AG04450 (cell line): ENCODE data around the gene CHCHD6. TPM values are rescaled to one million over a fixed set of nuclear protein-coding genes. Genes with fewer than 3 reads are reported as not detected.

Experiments
- CTCF ChIA-PET: fragments of 300-600, 350-600 bp; formaldehyde crosslinking; extraction: SDS; loops from one replicate; lab custom pipeline; 2022; ENCODE audit warnings: antibody characterized with exemption, inconsistent platforms; lab: Charles Lee
- POLR2A ChIA-PET: fragments of 350-600 bp; formaldehyde crosslinking; extraction: SDS; loops from one replicate; lab custom pipeline; 2021; ENCODE audit warnings: antibody characterized with exemption, inconsistent platforms; lab: Yijun Ruan, JAX
- DNase-seq: peaks from one replicate; pipeline ENCODE4 v3.0.0-alpha.2; 2011; ENCODE audit warnings: low read depth, low spot score
- H3K27ac ChIP-seq: one replicate; pipeline ENCODE4 v1.5.1; 2012; ENCODE audit warnings: low read depth, low read length, control low read depth
- H3K27me3 ChIP-seq: one replicate; pipeline ENCODE4 v1.6.0; 2012; ENCODE audit warnings: low read length; ENCODE audit not compliant: control insufficient read depth, insufficient read depth
- H3K4me3 ChIP-seq: 2 replicates; pipeline ENCODE4 v1.5.1; 2011; ENCODE audit warnings: mild to moderate bottlenecking, low read depth, low read length, control low read depth
- H3K9me3 ChIP-seq: 2 replicates; pipeline ENCODE4 v1.5.1; 2012; ENCODE audit warnings: low read length; ENCODE audit not compliant: control insufficient read depth, insufficient read depth
- polyA plus RNA-seq: library from polyadenylated mRNA; depleted of rRNA; stranded (reverse); fragments of >200 nt; gene quantifications from 2 replicates; pipeline ENCODE4 v1.2.3, GENCODE V29; 2011
- TF ChIP-seq, protein P1 (sequence below): IDR thresholded peaks from 2 replicates; pipeline ENCODE4 v1.5.1; 2011; ENCODE audit warnings: low read depth, low read length, control low read depth, inconsistent platforms

Gene CHCHD6
- polyA plus RNA-seq, 1 experiment: 14.0 TPM

DNA sequence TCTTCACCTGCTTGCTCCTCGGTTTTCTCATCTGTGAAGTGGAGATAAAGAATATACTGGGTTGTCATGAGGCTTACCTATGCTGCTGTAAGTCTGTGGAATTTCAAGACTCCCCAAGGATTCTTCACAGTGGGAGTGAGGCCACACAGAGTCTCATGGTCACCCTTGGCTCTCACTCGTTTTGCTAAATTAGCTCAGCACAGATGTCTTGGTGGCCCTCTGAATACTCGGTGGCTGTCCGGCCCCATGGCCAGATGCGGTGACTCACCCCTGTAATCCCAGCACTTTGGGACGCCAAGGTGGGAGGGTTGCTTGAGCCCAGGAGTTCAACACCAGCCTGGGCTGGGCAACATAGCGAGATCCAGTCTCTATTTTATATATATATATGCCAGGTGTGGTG, 5.0 kb upstream of the CHCHD6 start:
- Histone ChIP-seq H3K27ac (no peak overlapping the region), H3K9me3 (no peaks in the 10 kb centered on the region), H3K4me3 (no peak overlapping the region), H3K27me3 (peaks cover 19% of the 10 kb centered on the region)
- POLR2A ChIA-PET: no interaction called here
- TF ChIP-seq, protein P1, sequence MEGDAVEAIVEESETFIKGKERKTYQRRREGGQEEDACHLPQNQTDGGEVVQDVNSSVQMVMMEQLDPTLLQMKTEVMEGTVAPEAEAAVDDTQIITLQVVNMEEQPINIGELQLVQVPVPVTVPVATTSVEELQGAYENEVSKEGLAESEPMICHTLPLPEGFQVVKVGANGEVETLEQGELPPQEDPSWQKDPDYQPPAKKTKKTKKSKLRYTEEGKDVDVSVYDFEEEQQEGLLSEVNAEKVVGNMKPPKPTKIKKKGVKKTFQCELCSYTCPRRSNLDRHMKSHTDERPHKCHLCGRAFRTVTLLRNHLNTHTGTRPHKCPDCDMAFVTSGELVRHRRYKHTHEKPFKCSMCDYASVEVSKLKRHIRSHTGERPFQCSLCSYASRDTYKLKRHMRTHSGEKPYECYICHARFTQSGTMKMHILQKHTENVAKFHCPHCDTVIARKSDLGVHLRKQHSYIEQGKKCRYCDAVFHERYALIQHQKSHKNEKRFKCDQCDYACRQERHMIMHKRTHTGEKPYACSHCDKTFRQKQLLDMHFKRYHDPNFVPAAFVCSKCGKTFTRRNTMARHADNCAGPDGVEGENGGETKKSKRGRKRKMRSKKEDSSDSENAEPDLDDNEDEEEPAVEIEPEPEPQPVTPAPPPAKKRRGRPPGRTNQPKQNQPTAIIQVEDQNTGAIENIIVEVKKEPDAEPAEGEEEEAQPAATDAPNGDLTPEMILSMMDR: no peak
- CTCF ChIA-PET: no interaction called here
- no peak for DNase-seq

DNA sequence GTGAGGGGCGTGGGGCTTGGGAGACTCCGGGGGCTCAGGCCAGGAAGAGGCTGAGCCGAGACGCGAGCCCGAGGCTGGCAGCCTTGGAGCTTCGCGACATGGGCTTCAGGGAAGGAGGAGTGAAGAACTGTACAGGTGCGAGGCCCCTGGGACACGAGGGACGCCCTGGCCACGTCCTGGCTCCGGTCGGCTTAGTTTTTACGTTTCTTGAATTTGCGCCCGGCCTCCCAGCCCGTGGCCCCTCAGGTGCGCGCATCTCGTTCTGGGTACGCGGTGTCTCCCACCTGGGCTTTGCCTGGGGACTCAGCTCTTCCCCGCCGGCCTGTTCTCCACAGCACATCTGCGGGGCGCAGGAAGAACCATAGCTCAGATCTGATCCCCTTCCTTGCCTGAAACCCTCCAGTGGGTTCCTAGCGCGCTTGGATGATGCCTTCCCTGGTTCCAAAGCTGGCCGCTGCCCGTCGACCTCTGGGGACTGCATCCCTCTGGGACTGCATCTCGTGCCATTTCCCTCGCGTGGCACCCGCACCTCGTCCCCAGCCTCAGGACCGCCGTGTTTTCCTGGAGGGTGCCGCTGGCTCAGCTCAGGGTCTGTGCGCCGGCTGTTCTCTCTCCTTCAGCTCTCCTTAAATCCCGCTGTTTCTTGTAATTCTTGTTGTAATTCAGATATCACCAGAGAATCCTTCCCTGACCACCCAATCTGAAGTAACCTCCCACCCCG, 614 bp downstream of the CHCHD6 start:
- CTCF ChIA-PET: interaction anchor here (0.8 to 1.8 kb wide), 5 partner anchors 8 to 278 kb away, joined by 3 to 9 read pairs (median 5); partner anchors contain the start of gene PLXNA1
- Histone ChIP-seq H3K9me3 (no peaks in the 10 kb centered on the region; the same call in 1 of the 2 replicates), H3K27ac (no peak overlapping the region), H3K4me3 (peak overlapping the region; percentile 90), H3K27me3 (peaks cover 7% of the 10 kb centered on the region)
- TF ChIP-seq, protein P1: no peak
- POLR2A ChIA-PET: no interaction called here
- no peak for DNase-seq

DNA sequence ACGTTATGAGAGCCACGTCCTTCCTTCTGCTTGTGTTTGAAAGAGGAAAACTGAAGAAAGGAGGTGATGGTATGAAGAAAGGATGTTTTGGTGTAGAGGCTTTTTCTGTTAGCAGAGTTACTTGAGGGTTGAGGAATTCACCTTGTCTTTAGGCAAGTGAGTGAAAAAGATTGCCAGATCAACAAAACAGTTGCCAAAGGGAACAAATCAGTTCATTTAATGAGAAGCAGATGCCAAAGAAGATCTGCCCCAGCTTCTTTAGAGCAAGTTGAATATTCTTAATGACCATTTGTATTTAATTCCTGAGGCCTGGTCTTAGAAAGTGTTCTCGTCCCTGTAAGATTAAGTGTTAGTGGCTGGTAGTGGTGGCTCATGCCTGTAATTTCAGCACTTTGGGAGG, 2.6 kb downstream of the CHCHD6 start:
- ChIA-PET POLR2A (no interaction called here), CTCF (interaction anchor here (1.2 kb wide), 2 partner anchors 45 to 276 kb away, joined by 3 read pairs; partner anchors contain the start of gene PLXNA1)
- DNase-seq: no peak
- TF ChIP-seq, protein P1: no peak
- Histone ChIP-seq H3K27me3 (no peaks in the 10 kb centered on the region), H3K9me3 (no peaks in the 10 kb centered on the region; the same call in 1 of the 2 replicates), H3K27ac (no peak overlapping the region), H3K4me3 (no peak overlapping the region)

DNA sequence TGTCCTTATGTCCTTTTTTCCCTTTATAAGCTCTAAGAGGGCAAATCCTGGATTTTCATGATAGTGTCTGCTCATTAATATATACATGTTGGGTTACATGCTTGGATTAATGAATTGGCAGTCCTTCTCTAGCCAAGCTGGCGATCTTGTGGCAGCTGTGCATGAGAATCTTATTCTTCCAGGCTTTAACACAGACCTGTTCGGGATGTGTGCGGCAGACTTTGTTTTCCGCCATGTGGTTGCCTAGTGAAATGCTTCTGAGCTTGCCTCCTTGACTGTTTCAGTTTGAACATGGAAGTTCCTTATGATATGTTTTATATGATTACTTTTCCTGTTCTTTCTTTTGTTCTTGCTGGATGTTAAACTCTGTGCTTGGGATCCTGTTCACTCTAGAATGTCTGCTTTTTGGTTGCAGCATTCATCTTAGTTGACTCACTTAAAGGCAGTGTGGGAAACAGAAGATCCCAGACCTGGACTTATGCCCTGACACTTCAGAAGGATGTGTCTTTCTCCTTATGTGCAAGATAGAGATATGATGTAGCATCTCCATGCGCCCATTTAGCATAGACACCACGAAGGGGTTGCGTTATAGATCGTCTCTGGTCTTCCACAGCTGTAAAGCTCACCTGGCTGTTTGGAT, 7.2 kb downstream of the CHCHD6 start:
- POLR2A ChIA-PET: no interaction called here
- no peak overlapping the region for H3K27ac ChIP-seq
- peak; percentile 15 for DNase-seq
- no peaks in the 10 kb centered on the region for H3K27me3 ChIP-seq
- CTCF ChIA-PET: no interaction called here
- TF ChIP-seq, protein P1: 0 out of 2 replicates have a peak, but pooled peaks have one; percentile 6
- no peak overlapping the region for H3K4me3 ChIP-seq
- H3K9me3 ChIP-seq: no peaks in the 10 kb centered on the region

DNA sequence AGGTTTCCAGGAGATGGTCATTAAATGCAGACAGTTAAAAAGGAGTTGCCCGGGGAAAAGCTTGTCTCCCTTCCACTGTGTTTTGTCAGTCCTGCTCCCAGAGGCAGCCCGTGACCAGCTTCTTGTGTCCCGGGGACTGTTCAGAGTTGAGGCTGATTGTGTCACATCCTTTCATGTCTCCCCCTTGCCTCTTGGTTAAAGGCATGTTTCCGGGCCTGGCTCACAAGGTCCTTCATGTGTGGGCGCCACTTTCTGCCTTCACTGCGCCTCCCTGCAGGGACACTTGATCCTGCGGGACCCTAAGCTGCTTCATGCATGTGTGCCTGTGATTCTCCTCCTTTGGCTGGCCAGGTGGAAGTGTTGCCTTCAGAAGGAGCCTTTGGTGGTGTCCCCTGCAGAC, 9.2 kb downstream of the CHCHD6 start:
- no peaks in the 10 kb centered on the region for H3K27me3 ChIP-seq
- H3K27ac ChIP-seq: no peak overlapping the region
- POLR2A ChIA-PET: no interaction called here
- CTCF ChIA-PET: interaction anchor here (0.6 to 1.5 kb wide), 2 partner anchors 9 to 38 kb away, joined by 3 to 4 read pairs; partner anchors contain the start of gene CHCHD6
- no peaks in the 10 kb centered on the region for H3K9me3 ChIP-seq
- no peak overlapping the region for H3K4me3 ChIP-seq
- TF ChIP-seq, protein P1: no peak
- DNase-seq: no peak
